C4-2B (cell line): ENCODE measurements around the gene ITGB3.

ENCODE experiments used
- H3K27ac ChIP-seq: fragments of 450-650 bp; 2 replicates; pipeline ENCODE4 v1.5.1; 2017
- ZFX ChIP-seq: fragments of 450-650 bp; IDR thresholded peaks from 2 replicates; pipeline ENCODE4 v1.6.1; 2017
- TF ChIP-seq, protein P1 (sequence below): fragments of 450-650 bp; conservative IDR thresholded peaks from 2 replicates; pipeline ENCODE4 v1.5.1; 2017; ENCODE audit warnings: mild to moderate bottlenecking

ITGB3 gene

GRCh38 chr17:47280072-47280811, 26.6 kb downstream of the ITGB3 start:
- no peak overlapping the region for H3K27ac ChIP-seq
- TF ChIP-seq ZFX = no peak
- TF ChIP-seq, protein P1, sequence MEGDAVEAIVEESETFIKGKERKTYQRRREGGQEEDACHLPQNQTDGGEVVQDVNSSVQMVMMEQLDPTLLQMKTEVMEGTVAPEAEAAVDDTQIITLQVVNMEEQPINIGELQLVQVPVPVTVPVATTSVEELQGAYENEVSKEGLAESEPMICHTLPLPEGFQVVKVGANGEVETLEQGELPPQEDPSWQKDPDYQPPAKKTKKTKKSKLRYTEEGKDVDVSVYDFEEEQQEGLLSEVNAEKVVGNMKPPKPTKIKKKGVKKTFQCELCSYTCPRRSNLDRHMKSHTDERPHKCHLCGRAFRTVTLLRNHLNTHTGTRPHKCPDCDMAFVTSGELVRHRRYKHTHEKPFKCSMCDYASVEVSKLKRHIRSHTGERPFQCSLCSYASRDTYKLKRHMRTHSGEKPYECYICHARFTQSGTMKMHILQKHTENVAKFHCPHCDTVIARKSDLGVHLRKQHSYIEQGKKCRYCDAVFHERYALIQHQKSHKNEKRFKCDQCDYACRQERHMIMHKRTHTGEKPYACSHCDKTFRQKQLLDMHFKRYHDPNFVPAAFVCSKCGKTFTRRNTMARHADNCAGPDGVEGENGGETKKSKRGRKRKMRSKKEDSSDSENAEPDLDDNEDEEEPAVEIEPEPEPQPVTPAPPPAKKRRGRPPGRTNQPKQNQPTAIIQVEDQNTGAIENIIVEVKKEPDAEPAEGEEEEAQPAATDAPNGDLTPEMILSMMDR = no peak

DNA sequence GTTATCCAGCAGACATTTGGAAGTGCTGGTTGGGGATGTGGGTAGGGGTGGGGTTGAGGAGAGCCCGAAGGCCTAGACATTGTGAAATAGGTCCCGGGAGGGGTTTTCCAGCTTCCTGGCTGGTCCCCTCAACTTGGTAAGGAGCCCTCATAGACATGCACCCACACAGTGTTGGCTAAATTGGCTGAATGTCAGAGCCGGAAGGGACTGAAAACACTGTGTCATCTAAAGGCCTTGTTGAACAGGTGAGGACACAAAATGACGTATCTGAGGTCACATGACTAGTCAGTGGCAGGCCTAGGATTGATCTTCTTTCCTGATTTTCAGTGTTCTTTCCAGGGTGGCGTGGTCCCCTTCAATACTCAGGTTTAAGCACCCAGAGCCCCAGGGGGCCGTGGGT, 27.6 kb downstream of the ITGB3 start:
- H3K27ac ChIP-seq = no peak overlapping the region
- no peak for TF ChIP-seq ZFX
- TF ChIP-seq, protein P1 = no peak

DNA sequence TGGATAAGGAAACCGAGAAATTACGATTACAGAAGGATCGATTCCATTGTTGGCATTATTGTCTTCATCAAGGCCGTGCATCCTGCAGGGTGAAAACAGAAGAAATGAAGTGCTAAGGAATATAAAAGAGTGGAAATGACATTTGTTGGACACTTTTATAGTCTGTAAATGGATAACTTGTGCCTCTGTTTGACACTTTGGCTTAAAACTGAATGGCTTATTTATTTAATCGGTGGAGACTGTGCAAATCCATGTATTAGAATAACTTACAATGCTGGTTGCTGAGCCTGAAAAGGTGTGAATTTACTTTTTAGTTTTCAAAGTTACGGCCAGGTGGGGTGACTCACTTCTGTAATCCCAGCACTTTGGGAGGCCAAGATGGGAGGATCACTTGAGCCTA, 31.4 kb downstream of the ITGB3 start:
- TF ChIP-seq, protein P1 = no peak
- no peak for TF ChIP-seq ZFX
- no peak overlapping the region for H3K27ac ChIP-seq

DNA sequence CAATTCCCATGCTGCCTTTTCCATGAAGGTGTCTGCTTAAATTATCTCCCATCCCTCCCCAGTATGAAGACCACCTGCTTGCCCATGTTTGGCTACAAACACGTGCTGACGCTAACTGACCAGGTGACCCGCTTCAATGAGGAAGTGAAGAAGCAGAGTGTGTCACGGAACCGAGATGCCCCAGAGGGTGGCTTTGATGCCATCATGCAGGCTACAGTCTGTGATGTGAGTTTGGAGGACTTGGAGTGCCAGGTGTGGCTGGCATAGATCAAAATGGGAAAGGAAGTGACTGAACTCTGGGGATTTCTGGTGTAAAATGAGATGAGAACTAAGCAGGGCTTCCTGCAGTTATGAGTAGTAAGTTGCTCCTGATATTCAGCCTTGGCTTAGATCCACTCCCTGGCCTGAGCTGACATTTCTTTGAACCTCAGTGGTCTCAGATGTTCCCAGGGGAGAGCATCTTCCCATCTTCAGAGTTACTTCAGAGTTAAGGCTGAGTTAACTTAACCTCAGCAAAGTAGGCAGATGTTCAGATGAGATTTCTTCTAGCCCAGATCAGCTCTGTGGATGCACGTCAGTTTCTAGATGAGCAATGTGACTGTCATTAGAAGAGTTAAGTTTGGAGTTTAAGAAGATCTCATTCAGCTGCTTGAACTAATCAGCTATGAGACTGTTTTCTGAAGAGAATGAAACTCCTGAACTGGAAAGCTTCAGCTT, 32.7 kb downstream of the ITGB3 start:
- no peak overlapping the region for H3K27ac ChIP-seq
- no peak for TF ChIP-seq ZFX
- TF ChIP-seq, protein P1 = no peak

DNA sequence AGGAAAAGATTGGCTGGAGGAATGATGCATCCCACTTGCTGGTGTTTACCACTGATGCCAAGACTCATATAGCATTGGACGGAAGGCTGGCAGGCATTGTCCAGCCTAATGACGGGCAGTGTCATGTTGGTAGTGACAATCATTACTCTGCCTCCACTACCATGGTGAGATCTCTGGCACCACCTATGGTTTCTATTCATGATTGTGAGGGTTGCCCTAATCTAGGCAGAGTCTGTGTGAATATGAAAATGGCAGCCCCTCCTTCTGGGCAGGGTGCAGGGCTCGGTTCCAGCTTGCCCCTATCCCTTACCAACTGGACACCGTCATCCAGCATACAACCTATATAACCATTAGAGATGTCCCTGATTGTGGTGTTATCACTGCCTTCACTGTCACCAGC, 33.4 kb downstream of the ITGB3 start:
- H3K27ac ChIP-seq = no peak overlapping the region
- TF ChIP-seq, protein P1 = no peak
- no peak for TF ChIP-seq ZFX

DNA sequence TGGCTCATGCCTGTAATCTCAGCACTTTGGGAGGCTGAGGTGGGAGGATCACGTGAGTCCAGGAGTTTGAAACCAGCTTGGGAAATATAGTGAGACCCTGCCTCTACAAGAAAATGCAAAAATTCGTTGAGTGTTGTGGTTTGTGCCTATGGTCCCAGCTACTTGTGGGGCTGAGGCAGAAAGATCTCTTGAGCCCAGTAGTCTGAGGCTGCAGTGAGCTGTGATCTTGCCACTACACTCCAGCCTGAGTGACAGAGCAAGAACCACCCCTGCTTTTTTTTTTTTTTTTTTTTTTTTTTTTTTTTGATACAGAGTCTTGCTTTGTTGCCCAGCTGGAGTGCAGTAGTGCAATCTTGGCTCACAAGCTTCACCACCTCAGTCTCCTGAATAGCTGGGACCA, 34.0 kb downstream of the ITGB3 start:
- H3K27ac ChIP-seq = no peak overlapping the region

More for the DNA sequence above, 34.0 kb downstream of the ITGB3 start:
- TF ChIP-seq, protein P1 = no peak
- no peak for TF ChIP-seq ZFX
